HCEC 1CT (cell line): ENCODE measurements around the gene IFNK.

Source experiments
- DNase-seq: peaks from one replicate; pipeline ENCODE4 v3.0.0-alpha.2; 2017

IFNK gene

DNA sequence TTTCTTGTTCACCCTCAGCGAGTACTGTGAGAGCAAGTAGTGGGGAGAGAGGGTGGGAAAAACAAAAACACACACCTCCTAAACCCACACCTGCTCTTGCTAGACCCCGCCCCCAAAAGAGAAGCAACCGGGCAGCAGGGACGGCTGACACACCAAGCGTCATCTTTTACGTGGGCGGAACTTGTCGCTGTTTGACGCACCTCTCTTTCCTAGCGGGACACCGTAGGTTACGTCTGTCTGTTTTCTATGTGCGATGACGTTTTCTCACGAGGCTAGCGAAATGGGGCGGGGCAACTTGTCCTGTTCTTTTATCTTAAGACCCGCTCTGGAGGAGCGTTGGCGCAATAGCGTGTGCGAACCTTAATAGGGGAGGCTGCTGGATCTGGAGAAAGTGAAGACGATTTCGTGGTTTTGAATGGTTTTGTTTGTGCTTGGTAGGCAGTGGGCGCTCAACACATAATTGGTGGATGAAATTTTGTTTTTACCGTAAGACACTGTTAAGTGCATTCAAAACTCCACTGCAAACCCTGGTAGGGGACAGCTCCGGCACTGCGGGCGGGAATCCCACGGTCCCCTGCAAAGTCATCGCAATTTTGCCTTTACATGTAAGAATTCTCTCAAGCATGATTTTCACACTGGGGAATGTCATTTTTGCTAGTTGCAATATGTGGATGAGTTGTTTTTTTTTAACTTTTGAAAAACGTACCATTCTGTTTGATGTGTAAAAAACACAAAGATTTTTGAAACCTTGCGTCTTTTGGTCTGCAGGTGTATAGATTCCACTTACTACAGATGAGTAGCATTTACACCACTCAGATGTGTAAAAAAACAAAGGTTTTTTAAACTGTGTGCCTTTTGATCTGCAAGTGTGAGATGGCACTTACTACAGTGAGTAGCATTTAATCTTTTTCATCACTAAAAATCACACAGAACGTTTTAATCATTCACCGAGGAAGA, 49.8 kb downstream of the IFNK start:
- peak; percentile 97 for DNase-seq
